PFSK-1 (cell line): Measurements from ENCODE around the gene MED28.

Experiments
- FOXP2 ChIP-seq: optimal IDR thresholded peaks from 2 replicates; pipeline ENCODE3; 2011; ENCODE audit warnings: borderline replicate concordance, control low read depth, inconsistent platforms; ENCODE audit not compliant: insufficient read depth; ENCODE audit errors: extremely low read length, extremely low read depth
- POLR2AphosphoS5 ChIP-seq: IDR thresholded peaks from 2 replicates; pipeline ENCODE4 v1.6.1; 2012; ENCODE audit warnings: low read depth, mild to moderate bottlenecking, control low read depth, low read length, moderate library complexity
- SIN3A ChIP-seq: IDR thresholded peaks from 2 replicates; pipeline ENCODE4 v1.6.1; 2012; ENCODE audit warnings: mild to moderate bottlenecking, low read length, moderate library complexity, borderline replicate concordance; ENCODE audit not compliant: insufficient read depth
- TAF1 ChIP-seq: IDR thresholded peaks from 2 replicates; pipeline ENCODE4 v1.6.1; 2012; ENCODE audit warnings: low read length, control low read depth, borderline replicate concordance; ENCODE audit not compliant: insufficient read depth
- TF ChIP-seq, protein P1 (sequence below), 2 experiments: IDR thresholded peaks; 2 replicates each; pipeline versions ENCODE4 v1.6.1 to v1.8.0; 2011 to 2012; ENCODE audit warnings: low read depth in 2 of 2, low read length in 2 of 2, control low read depth in 1 of 2, inconsistent platforms in 1 of 2, mild to moderate bottlenecking in 1 of 2, moderate library complexity in 1 of 2; ENCODE audit not compliant: insufficient read depth in 1 of 2

MED28 gene

DNA sequence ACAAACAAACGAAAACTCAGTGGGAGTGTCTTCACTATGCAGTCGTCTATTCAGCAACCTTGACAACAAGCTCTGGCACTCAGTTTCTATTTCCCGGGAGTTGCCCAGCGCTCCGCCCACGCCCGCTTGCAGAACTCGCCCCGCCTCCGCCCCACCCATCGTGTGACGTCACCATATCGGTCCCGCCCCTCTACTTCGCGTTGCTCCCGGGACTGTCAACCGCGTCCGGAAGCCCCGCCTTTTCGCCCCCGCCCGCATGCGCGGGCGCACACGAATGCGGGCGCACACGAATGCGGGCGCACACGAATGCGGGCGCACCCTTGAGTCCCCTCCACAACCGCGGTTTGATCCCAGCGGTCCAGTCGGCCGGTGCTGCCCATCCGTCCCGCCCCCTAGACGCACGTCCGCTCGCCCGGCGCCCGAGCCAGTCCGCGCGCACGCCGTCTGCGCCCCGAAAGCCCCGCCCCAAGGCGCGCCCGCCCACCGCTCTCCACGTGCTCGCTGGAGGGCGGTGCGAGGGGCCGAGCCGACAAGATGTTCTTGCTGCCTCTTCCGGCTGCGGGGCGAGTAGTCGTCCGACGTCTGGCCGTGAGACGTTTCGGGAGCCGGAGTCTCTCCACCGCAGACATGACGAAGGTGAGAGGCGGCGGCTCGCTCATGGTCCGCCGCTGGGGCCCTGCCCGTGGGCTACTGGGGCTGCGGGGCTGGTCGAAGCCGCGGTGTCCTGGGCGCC is 37.3 kb upstream of the MED28 start, which contains the start of gene LAP3:
LAP3 (plus strand) TSS at position 267 of the 733 bp plus-strand sequence; CDS start at position 535, 268 bp downstream.
- TF ChIP-seq, protein P1, sequence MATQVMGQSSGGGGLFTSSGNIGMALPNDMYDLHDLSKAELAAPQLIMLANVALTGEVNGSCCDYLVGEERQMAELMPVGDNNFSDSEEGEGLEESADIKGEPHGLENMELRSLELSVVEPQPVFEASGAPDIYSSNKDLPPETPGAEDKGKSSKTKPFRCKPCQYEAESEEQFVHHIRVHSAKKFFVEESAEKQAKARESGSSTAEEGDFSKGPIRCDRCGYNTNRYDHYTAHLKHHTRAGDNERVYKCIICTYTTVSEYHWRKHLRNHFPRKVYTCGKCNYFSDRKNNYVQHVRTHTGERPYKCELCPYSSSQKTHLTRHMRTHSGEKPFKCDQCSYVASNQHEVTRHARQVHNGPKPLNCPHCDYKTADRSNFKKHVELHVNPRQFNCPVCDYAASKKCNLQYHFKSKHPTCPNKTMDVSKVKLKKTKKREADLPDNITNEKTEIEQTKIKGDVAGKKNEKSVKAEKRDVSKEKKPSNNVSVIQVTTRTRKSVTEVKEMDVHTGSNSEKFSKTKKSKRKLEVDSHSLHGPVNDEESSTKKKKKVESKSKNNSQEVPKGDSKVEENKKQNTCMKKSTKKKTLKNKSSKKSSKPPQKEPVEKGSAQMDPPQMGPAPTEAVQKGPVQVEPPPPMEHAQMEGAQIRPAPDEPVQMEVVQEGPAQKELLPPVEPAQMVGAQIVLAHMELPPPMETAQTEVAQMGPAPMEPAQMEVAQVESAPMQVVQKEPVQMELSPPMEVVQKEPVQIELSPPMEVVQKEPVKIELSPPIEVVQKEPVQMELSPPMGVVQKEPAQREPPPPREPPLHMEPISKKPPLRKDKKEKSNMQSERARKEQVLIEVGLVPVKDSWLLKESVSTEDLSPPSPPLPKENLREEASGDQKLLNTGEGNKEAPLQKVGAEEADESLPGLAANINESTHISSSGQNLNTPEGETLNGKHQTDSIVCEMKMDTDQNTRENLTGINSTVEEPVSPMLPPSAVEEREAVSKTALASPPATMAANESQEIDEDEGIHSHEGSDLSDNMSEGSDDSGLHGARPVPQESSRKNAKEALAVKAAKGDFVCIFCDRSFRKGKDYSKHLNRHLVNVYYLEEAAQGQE (IDR thresholded peaks at IDR 0.05; ENCODE audit: insufficient read depth in 1 of 2, low read depth in 2 of 2, low read length in 2 of 2), result 0 out of 4 replicates have a peak, but pooled peaks of 1 of the 2 experiments have one; percentile 28
- peak; percentile 96 for TF ChIP-seq TAF1
- TF ChIP-seq SIN3A, result peak; percentile 94; the same call in 1 of the 2 replicates
- TF ChIP-seq POLR2AphosphoS5, result peak; percentile 95
- TF ChIP-seq FOXP2, result peak; percentile 91

DNA sequence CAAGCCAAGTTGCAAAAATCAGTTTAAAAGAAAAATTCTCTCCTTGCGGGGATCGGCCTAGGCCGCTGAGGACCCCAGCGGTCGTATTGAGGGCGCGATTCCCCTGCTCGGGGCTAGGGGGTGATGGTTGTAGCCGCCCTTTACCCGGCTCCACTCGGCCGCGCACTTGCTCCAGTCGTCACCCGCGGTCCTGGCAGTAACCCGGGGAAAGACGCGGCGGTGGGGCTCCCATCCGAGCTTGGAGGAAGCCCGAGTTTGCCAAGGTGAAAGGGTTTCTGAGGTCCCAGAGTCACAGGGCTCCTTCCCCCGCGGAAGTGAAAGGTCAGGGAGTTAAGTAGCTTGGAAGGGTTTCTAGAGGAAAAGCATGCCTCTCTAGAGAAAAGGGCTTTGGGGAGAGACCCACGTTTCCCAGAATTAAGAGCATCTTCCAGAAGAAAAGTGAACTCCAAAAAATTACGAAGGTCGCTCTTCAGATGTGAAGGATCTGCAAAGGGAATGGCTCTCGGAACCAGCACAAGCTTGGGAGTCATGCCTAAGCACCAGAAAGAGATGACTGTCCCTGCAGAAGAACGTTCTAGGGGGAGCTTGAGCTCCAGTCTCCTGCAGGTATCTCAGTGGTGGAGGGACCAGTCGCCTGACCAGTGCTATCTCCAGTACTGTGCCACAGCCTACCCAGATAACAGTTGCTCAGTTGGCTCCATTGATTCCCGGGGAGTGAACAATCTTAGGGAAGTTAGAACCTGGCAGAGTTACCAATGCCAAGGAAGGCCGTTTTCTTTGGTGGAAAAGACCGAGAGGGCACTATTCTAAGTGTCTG is 36.6 kb upstream of the MED28 start:
- TF ChIP-seq SIN3A (no peak; the same call in 1 of the 2 replicates), TAF1 (no peak), POLR2AphosphoS5 (no peak), FOXP2 (no peak)
- TF ChIP-seq, protein P1 (IDR thresholded peaks at IDR 0.05; ENCODE audit: insufficient read depth in 1 of 2, low read depth in 2 of 2, low read length in 2 of 2), result no peak

DNA sequence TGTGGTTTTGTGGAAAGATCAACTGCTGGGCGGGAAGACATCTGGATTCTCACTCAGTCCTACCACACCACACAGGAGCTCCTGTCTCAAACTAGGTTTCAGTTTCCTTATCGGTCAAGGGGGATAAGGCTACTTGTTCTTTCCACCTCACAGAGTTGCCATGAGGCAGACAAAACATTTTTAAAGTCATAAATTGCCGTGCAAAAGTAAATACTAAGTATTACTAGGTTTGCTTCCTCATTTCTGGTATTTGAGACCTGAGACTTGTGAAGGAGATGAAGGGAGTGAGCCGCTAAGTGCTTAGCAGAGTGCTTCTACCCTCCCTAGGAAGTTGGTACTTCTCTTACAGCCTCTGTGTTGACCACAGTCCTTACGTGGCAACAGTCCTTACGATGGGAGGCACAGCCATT is 36.0 kb upstream of the MED28 start:
- TF ChIP-seq TAF1 (no peak), POLR2AphosphoS5 (no peak), SIN3A (no peak), FOXP2 (no peak)
- TF ChIP-seq, protein P1 (IDR thresholded peaks at IDR 0.05; ENCODE audit: insufficient read depth in 1 of 2, low read depth in 2 of 2, low read length in 2 of 2), result no peak

DNA sequence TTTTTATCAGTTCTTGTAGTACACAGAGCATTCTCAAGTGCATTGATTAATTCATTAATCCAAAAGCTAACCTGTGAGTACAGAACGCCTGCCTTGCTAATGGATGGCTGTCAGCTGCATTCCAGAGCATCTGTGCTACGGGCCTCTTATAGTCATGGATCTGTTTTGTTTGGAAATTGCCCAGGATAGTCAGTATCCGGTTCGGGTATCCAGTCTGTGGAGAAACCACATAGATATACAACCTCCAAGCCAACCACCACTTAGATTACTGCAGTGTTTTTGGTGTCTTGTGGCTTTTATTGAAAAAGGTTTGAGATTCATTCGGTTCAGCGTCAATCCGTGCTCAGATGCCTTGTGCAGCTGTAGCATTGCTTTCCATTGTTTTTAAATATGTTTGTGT is 33.5 kb upstream of the MED28 start:
- TF ChIP-seq TAF1, result no peak
- TF ChIP-seq SIN3A, result no peak
- no peak for TF ChIP-seq FOXP2
- TF ChIP-seq, protein P1 (IDR thresholded peaks at IDR 0.05; ENCODE audit: insufficient read depth in 1 of 2, low read depth in 2 of 2, low read length in 2 of 2), result no peak
- TF ChIP-seq POLR2AphosphoS5, result no peak
